HG02943 (cell line): Measurements from ENCODE around the gene PRKN.
A peak's percentile ranks its signal among the peaks of the same experiment; 100 is the strongest.

Experiments
- ATAC-seq: cut with Tn5 transposase; IDR thresholded peaks from one replicate; pipeline ENCODE4 v1.9.1; 2021; ENCODE audit warnings: mild to moderate bottlenecking, low read depth, moderate library complexity; ENCODE audit not compliant: unreplicated experiment

Gene PRKN

DNA sequence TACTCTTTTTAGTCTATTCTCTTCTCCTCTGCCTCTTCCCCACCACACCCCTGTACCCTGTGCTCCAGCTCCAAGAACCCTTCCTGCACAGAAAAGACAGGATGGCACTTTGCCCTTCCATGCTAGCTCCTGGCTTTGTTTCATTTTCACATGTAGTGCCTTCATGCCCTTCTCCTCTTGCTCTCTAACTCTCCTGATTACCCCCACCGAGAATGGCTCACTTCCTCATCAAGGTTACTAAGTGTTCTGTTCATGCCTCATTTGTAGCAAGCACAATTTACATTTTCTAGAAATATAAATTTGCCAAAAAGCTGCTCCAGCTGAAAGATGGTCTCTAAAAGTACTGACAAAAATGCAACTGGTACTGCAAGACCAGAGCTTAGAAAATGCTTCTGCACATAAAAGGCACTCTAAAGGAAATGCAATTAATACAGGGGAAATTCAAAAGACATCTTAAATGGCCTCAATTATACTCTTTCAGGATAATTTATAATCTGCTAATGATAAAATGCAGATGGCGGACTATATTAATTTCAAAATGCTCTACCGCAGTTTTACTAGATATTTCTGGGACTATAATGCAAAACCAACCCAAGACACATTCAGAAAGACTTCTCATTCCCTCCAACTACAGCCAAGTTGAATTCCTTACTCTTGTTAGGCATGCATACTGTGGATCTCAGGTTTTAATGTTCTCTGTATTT lies 570.2 kb downstream of the PRKN start:
- peak; percentile 85 for ATAC-seq

GRCh38 chr6:162156146-162156545 lies 571.4 kb downstream of the PRKN start:
- ATAC-seq: no peak

DNA sequence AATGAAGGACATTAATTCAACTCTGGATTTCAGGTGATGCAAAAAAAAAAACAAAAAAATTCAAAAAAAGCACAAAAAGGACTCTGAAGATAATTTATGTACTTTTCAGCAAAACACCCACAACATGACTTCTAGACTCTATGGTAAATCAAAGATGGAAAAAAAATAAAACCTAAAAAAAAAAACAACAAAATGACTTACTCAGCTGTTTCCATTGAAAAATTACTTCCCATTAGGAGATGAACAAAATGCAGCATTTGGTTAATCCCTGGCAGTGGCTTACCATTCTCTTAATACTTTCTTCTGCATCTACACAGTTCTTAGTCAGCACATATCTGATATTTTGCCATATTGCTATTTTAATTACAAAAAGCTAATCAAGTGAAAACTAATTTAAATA lies 572.6 kb downstream of the PRKN start:
- no peak for ATAC-seq

DNA sequence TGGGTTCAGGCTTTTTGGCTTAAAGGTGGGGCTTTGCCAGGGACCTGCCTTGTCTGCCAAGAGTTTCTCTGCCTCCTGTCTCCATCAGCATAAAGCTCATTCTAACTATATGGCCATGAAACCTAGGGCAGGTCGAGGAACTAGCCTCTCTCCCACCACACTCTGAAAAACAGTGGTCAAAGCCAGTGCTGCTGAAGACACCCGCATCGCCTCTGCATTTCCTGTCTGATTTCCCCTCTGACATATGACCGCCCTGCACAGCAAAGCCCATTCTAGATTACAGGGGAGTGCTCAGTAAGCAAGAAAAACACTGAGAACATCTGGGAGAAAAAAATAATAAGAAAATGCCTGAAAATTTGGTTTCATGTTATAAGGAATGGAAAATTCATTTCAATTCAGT lies 573.6 kb downstream of the PRKN start:
- no peak for ATAC-seq

DNA sequence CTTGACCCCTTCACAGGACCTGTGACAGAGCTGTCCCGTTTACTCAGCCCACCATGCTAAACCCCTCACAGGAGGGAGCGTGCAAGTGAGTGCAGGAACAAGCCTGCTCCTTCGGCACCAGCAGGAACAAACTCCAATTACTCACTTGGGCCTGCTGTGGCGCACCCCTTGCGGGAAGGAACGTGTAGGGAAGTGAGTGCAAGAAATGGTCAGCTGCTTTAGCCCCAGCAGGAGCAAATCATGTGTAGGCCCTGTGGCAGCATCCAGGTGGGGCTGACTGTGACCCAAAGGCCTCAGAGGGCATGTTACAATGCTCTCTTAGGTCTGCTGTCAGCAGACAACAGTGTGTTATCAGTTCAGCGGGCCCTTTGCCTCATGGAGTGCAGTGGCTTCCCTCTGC lies 574.4 kb downstream of the PRKN start:
- ATAC-seq: no peak

- no peak for ATAC-seq
Observed at GRCh38 chr6:162151021-162151665, 576.4 kb downstream of the PRKN start.

- ATAC-seq: no peak
Observed at GRCh38 chr6:162150295-162150694, 577.3 kb downstream of the PRKN start.

DNA sequence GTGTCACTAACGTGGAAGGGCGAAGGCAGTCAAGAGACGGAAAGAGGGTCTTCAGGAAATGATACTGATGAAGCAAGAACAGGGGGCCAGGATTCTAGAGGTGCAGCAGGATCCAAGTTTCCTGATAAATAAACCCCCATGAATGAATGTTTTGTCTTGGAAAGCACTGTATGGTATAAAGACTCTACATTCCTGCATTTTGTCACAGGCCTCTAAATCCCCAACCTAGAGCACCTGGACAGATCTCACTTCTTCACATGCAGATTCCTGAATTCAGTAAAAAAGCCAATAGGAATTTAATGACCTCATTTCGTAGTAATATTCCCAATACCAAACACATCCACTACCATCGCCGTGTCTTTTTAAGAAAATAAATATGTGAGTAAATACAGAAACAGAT lies 577.8 kb downstream of the PRKN start:
- ATAC-seq: no peak

GRCh38 chr6:162147805-162148204 lies 579.8 kb downstream of the PRKN start:
- ATAC-seq: no peak

- ATAC-seq: no peak
Observed at GRCh38 chr6:162147281-162147680, 580.3 kb downstream of the PRKN start.

GRCh38 chr6:162140251-162140852 lies 587.2 kb downstream of the PRKN start:
- no peak for ATAC-seq

- ATAC-seq: no peak
Observed at GRCh38 chr6:162125659-162126058, 601.9 kb downstream of the PRKN start.

- ATAC-seq: no peak
Observed at GRCh38 chr6:162124710-162125435, 602.7 kb downstream of the PRKN start.

DNA sequence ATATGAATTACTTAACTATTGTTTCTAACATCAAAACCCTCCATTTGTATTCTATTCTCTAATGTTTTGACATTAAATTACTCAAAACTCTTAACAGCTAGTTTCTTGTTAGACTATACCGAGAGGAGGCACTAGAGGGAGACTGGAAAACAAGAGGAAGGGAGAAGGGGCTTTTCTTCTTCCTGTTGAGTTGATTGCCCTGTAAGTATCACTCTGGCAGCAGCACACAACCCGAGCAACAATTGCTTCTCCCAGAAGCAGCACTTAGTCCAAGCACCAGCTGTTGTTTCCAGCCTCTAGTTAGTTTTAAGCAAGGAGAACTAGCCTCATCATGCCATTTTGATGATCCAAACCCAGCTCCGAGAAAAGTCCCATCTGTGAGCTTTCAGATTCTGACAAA lies 603.8 kb downstream of the PRKN start:
- no peak for ATAC-seq

GRCh38 chr6:162119341-162119740 lies 608.2 kb downstream of the PRKN start:
- no peak for ATAC-seq

- ATAC-seq: no peak
Observed at GRCh38 chr6:162118706-162119105, 608.9 kb downstream of the PRKN start.

DNA sequence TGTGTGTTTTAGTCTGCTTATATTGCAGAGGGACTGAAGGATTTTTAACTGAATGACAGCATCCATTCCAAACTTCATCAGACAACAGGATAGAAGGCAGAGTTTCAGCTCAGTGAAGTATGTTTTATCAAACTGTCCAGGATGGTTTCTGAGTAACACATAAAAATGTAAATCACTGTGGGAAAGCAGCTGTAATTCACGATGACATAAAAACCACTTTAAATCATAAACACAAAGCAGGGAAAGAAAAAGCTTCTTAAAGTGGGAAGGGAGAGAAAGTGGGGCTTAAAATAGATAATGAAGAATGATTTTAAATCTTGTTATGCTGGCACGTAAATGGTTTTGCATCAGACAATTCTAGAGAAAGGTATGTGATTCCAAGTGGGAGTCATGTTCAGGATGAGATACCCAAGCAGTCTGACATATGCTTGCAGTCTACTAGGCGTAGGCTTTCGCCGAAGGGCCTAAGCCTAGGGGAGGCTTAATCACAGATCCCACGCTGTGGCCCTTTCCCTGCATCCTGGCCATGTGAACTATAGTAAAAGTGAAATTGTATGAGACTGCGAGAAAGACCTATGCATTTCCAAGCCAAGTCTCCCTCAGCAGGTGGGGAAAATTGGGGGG lies 610.6 kb downstream of the PRKN start:
- ATAC-seq: no peak

GRCh38 chr6:162109480-162110050 lies 618.0 kb downstream of the PRKN start:
- ATAC-seq: no peak

- ATAC-seq: no peak
Observed at GRCh38 chr6:162108041-162108440, 619.5 kb downstream of the PRKN start.

- ATAC-seq: no peak
Observed at GRCh38 chr6:162100096-162100495, 627.5 kb downstream of the PRKN start.

DNA sequence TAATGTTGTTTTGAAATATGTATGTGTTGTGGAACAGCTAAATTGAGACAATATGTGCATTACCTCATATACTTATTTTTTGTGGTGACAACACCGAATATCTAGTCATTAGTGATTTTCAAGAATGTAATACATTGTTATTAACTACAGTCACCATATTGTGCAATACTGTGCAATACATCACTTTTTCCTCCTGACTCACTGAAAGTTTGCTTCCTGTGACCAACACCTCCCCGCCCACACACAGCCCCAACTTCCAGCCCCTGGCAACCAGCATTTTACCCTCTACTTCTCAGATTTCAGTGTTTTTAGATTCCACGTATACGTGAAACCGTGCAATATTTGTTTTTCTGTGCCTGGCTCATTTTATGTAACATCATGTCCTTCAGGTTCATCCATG lies 627.9 kb downstream of the PRKN start:
- no peak for ATAC-seq
